Uterus (tissue), 4 donors: ENCODE measurements around the gene STX19. TPM values are rescaled to one million over a fixed set of nuclear protein-coding genes. Genes with fewer than 3 reads are reported as not detected.

Experiments
- DNase-seq, 2 donors: peaks; one replicate each; pipeline ENCODE4 v3.0.0-alpha.2; 2019 to 2020
- H3K27ac ChIP-seq, 2 donors: fragments of 200-600 bp; sonication (generic); 1 replicate in 1 of 2; 2 replicates in 1 of 2; pipeline ENCODE4 v1.5.1; 2016 to 2018
- H3K27me3 ChIP-seq, 2 donors: fragments of 200-600 bp; sonication (generic); one replicate each; pipeline ENCODE4 v1.5.1; 2018 to 2019; ENCODE audit warnings: control low read depth in 1 of 2
- H3K36me3 ChIP-seq, 2 donors: fragments of 200-600 bp; sonication (generic); one replicate each; pipeline ENCODE4 v1.5.1; 2019; ENCODE audit warnings: control low read depth in 1 of 2
- H3K4me1 ChIP-seq, 2 donors: fragments of 200-600 bp; sonication (generic); one replicate each; pipeline ENCODE4 v1.5.1; 2018 to 2019; ENCODE audit warnings: control low read depth in 1 of 2
- H3K4me3 ChIP-seq, 2 donors: fragments of 200-600 bp; sonication (generic); 1 replicate in 1 of 2; 2 replicates in 1 of 2; pipeline ENCODE4 v1.5.1; 2018 to 2019; ENCODE audit warnings: mild to moderate bottlenecking in 1 of 2
- H3K9me3 ChIP-seq, 2 donors: fragments of 200-600 bp; sonication (generic); one replicate each; pipeline ENCODE4 v1.5.1; 2019; ENCODE audit warnings: control low read depth in 1 of 2
- POLR2A ChIP-seq, 2 donors: fragments of 450-650 bp; IDR thresholded peaks; one replicate each; pipeline ENCODE4 v1.6.1; 2016; ENCODE audit warnings: antibody characterized with exemption in 2 of 2, mild to moderate bottlenecking in 1 of 2, moderate library complexity in 1 of 2
- intact Hi-C: fragments of 100-400 bp; cut with DNase I; formaldehyde crosslinking; loops from one replicate; pipeline ENCODE4 v1.15.1; 2023; ENCODE audit warnings: low total_unique reads
- total RNA-seq, 4 donors: library from RNA; depleted of rRNA in 3 of 4; stranded (reverse); fragments of >200 nt in 3 of 4; gene quantifications; one replicate each; pipeline versions ENCODE4 v1.1.0 to v1.2.4, GENCODE V29; 2014 to 2023
- TF ChIP-seq, protein P1 (sequence below), 4 experiments: fragments of 200-600 bp in 2 of 4; fragments of 450-650 bp in 2 of 4; sonication (generic) in 2 of 4; IDR thresholded peaks; one replicate each; pipeline ENCODE4 v1.5.1; 2016 to 2019; ENCODE audit warnings: antibody characterized with exemption in 4 of 4, mild to moderate bottlenecking in 2 of 4, moderate library complexity in 1 of 4
- donor health status: DM: yes; HTN: yes; CAD: no.

Gene STX19
- total RNA-seq, 4 donors from 2014 or later = 1.5 TPM; not detected in 3

DNA sequence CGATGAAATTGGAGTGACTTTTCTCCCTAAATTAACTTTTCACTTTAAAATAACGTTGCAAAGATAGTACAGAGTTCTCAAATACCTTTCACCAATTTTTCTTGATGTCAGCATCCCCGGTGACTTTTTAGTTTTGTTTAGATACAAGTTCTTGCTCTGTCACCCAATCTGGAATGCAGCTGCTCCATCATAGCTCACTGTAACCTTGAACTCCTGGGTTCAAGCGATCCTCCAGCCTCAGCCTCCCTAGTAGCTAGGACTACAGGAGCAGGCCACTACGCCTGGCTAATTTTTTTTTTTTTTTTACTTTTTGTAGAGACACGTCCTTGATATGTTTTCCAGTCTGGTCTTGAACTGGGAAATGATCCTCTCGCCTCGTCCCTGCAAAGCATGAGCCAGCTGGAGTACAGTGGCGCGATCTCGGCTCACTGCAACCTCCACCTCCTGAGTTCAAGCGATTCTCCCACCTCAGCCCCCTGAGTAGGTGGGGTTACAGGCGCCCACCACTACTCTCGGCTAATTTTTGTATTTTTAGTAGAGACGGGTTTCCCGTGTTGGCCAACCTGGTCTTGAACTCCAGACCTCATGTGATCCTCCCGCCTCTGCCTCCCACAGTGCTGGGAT lies 35.2 kb upstream of the STX19 start:
- no peaks in the 10 kb centered on the region for H3K27me3 ChIP-seq
- intact Hi-C loops = no loop called here
- no peak for DNase-seq
- H3K4me3 ChIP-seq = peak overlapping the region; percentile 67 to 69
- H3K27ac ChIP-seq = peak overlapping the region; percentile 93 to 96
- no peaks in the 10 kb centered on the region for H3K36me3 ChIP-seq
- H3K9me3 ChIP-seq = no peaks in the 10 kb centered on the region
- TF ChIP-seq, protein P1, sequence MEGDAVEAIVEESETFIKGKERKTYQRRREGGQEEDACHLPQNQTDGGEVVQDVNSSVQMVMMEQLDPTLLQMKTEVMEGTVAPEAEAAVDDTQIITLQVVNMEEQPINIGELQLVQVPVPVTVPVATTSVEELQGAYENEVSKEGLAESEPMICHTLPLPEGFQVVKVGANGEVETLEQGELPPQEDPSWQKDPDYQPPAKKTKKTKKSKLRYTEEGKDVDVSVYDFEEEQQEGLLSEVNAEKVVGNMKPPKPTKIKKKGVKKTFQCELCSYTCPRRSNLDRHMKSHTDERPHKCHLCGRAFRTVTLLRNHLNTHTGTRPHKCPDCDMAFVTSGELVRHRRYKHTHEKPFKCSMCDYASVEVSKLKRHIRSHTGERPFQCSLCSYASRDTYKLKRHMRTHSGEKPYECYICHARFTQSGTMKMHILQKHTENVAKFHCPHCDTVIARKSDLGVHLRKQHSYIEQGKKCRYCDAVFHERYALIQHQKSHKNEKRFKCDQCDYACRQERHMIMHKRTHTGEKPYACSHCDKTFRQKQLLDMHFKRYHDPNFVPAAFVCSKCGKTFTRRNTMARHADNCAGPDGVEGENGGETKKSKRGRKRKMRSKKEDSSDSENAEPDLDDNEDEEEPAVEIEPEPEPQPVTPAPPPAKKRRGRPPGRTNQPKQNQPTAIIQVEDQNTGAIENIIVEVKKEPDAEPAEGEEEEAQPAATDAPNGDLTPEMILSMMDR (IDR thresholded peaks at IDR 0.05) = no peak
- TF ChIP-seq POLR2A (IDR thresholded peaks at IDR 0.05) = no peak
- peaks cover 0 to 12% of the 10 kb centered on the region in 2 donors for H3K4me1 ChIP-seq

DNA sequence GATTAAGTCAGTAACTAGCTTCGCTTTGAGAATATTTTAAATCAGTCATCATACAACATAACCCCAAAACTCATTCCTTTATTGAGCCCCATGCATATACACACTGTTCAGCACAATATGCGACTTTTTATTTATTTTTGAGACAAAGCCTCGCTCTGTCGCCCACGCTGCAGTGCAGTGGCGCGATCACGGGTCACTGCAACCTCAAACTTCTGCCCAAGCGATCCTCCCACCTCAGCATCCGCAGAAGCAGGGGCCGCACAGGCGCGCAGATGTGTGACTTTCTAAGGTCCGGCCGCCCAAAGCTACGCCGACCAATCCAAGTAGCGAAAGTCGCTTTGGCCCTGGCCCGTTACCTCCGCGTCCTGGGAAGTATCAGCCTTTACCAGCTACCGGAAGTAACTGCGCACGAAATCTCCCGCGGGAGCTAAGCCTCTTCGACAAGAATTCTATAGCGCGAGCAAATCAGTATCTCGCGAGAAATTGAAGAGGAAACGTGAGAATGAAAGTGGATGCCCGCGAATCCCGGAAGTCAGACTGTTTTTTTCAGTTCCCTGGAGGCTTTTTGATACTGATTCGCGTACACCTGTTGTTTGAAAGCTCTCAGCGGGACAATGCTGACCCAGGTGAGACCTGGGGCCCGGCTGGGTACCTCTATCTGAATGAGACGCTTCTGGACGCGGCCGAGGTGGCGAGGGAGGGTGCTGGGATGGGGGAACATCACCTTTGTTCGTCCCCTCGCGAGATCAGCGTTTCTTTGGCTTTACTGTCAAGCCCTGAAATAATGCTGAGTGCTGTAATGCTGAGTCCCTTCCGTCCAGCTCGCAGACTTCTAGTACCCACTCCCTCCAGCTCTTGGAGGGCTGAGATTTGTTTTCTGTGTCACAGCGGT lies 34.4 kb upstream of the STX19 start, which contains the start of the genes DHFR2 and NSUN3:
Gene DHFR2 (minus strand): TSS at position 404 of the 892 bp plus-strand sequence. CDS start 1,405 bp downstream, outside the sequence.
Gene NSUN3 (plus strand): TSS at position 549 of the 892 bp plus-strand sequence. CDS start 66 bp downstream, at position 615.
- H3K4me3 ChIP-seq = peak within 1 kb of the TSS; percentile 67 to 69
- H3K27ac ChIP-seq = peak within 1 kb of the TSS; percentile 93 to 96
- H3K9me3 ChIP-seq = no peaks in the 10 kb centered on the region
- peak; percentile 88 to 93 for DNase-seq
- no peaks in the 10 kb centered on the region for H3K36me3 ChIP-seq
- TF ChIP-seq, protein P1 (IDR thresholded peaks at IDR 0.05) = peak in 1 of 4 experiments; percentile 19
- peak; percentile 26 to 60 for TF ChIP-seq POLR2A (IDR thresholded peaks at IDR 0.05)
- H3K4me1 ChIP-seq = peaks cover 0 to 12% of the 10 kb centered on the region in 2 donors
- intact Hi-C loops = no loop called here
- no peaks in the 10 kb centered on the region for H3K27me3 ChIP-seq

DNA sequence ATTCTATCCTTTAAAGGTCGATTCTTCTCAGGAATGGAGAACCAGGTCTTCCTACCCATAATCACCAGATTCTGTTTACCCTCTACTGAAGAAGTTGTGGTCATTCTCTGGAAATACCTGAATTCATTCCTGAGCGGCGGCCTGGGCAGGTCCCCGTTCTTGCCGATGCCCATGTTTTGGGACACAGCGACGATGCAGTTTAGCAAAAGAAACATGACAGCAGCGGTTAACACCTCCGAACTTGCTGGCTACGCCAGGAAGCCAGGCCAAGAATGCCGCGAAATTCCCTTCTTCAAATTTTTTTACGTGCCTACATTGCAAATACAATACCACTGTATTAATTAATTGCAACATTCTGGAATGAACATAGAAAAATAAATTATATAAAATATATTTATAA lies 32.9 kb upstream of the STX19 start:
- DNase-seq = no peak
- H3K4me1 ChIP-seq = peaks cover 0 to 12% of the 10 kb centered on the region in 2 donors
- no peaks in the 10 kb centered on the region for H3K9me3 ChIP-seq
- TF ChIP-seq, protein P1 (IDR thresholded peaks at IDR 0.05) = no peak
- TF ChIP-seq POLR2A (IDR thresholded peaks at IDR 0.05) = no peak
- H3K4me3 ChIP-seq = no peak overlapping the region
- intact Hi-C loops = no loop called here
- no peaks in the 10 kb centered on the region for H3K27me3 ChIP-seq
- H3K36me3 ChIP-seq = no peaks in the 10 kb centered on the region
- no peak overlapping the region for H3K27ac ChIP-seq

DNA sequence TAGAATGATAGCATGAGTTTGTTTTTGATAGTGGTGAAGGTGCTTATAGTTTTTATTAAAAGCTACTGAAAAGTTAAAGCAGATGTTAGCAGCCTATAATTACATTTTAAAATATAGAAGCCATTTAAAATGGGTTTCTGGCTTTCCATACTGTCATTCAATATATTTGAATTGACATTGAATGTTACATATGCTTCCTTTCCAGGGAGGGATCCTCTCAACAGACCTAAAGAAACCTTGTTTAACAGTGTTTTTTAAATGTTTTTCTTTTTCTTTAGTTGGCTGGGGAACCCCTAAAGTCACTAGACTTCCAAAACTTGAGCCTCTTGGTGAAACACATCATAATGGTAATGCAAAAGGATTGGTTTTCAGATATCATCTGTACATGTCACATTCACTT lies 22.1 kb upstream of the STX19 start:
- DNase-seq = no peak
- no peak overlapping the region for H3K27ac ChIP-seq
- no peaks in the 10 kb centered on the region for H3K9me3 ChIP-seq
- TF ChIP-seq, protein P1 (IDR thresholded peaks at IDR 0.05) = no peak
- no peak for TF ChIP-seq POLR2A (IDR thresholded peaks at IDR 0.05)
- intact Hi-C loops = no loop called here
- no peaks in the 10 kb centered on the region for H3K27me3 ChIP-seq
- no peaks in the 10 kb centered on the region for H3K4me1 ChIP-seq
- no peak overlapping the region for H3K4me3 ChIP-seq
- no peaks in the 10 kb centered on the region for H3K36me3 ChIP-seq

DNA sequence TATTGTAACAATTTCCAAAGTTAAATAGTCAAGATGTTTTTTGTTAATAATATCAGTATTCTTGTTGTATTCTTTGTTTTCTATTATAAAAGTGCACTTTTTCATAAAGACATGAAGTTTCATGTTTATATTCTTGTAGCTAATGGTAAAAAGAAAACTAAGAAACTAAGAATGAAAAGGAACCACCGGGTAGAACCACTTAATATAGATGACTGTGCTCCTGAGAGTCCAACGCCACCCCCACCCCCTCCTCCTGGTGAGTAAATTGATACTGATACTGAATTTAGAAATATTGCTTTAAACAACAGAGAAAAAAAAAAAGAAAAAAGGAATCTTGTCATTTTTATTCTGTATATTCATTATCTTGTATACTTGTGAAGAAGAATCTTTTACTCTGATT lies 20.9 kb upstream of the STX19 start:
- Histone ChIP-seq H3K27me3 (no peaks in the 10 kb centered on the region), H3K4me3 (no peak overlapping the region), H3K36me3 (no peaks in the 10 kb centered on the region), H3K9me3 (no peaks in the 10 kb centered on the region), H3K4me1 (no peaks in the 10 kb centered on the region), H3K27ac (no peak overlapping the region)
- DNase-seq = no peak
- TF ChIP-seq POLR2A (IDR thresholded peaks at IDR 0.05) = no peak
- TF ChIP-seq, protein P1 (IDR thresholded peaks at IDR 0.05) = no peak
- intact Hi-C loops = no loop called here
